ENCODE data around the gene GLG1.

GLG1 gene

GRCh38 chr16:74503412-74503811, 103.5 kb downstream of the GLG1 start:
- no peaks in the 10 kb centered on the region for H3K4me1 ChIP-seq (ENCODE audit: low read length)
- H3K4me3 ChIP-seq (ENCODE audit: low read length), result no peak overlapping the region
- no peaks in the 10 kb centered on the region for H3K27me3 ChIP-seq (replicated peaks; ENCODE audit: insufficient read depth, low read length)
- TF ChIP-seq CTCF (IDR thresholded peaks at IDR 0.05; ENCODE audit: low read length) (no peak), EZH2phosphoT487 (IDR thresholded peaks at IDR 0.05; ENCODE audit: low read length) (no peak), EZH2 (optimal IDR thresholded peaks at IDR 0.05; ENCODE audit: low read depth, low read length) (no peak)
- no peak overlapping the region for H3K9ac ChIP-seq (ENCODE audit: low read length)
- H3K27ac ChIP-seq (ENCODE audit: low read length), result no peak overlapping the region
- no peaks in the 10 kb centered on the region for H3K9me3 ChIP-seq (replicated peaks; ENCODE audit: insufficient read depth, low read length)
- H3K36me3 ChIP-seq (replicated peaks; ENCODE audit: insufficient read depth, low read length), result no peaks in the 10 kb centered on the region
- no peak overlapping the region for H2AFZ ChIP-seq (ENCODE audit: low read length)
- H3K4me2 ChIP-seq (ENCODE audit: low read depth, low read length), result no peak overlapping the region
- H3K9me2 ChIP-seq (replicated peaks; ENCODE audit: insufficient read depth, low read length), result no peaks in the 10 kb centered on the region
- no peaks in the 10 kb centered on the region for H3K79me2 ChIP-seq (ENCODE audit: low read length)
- DNase-seq, result no peak
- H3F3A ChIP-seq (ENCODE audit: insufficient read depth, low read length), result no peaks in the 10 kb centered on the region
- no peaks in the 10 kb centered on the region for H4K20me1 ChIP-seq (ENCODE audit: insufficient read depth, low read length)

GRCh38 chr16:74501484-74502478, 105.1 kb downstream of the GLG1 start:
- no peaks in the 10 kb centered on the region for H3K79me2 ChIP-seq (ENCODE audit: low read length)
- no peak overlapping the region for H3K4me2 ChIP-seq (ENCODE audit: low read depth, low read length)

GRCh38 chr16:74500907-74501306, 106.0 kb downstream of the GLG1 start:
- 0 out of 2 replicates have a peak, but pooled peaks cover 3% of the 10 kb centered on the region for H3K4me1 ChIP-seq (ENCODE audit: low read length)
- no peak overlapping the region for H3K9ac ChIP-seq (ENCODE audit: low read length)
- TF ChIP-seq EZH2 (optimal IDR thresholded peaks at IDR 0.05; ENCODE audit: low read depth, low read length) (no peak), CTCF (IDR thresholded peaks at IDR 0.05; ENCODE audit: low read length) (no peak), EZH2phosphoT487 (IDR thresholded peaks at IDR 0.05; ENCODE audit: low read length) (no peak)
- DNase-seq, result no peak
- H3K9me3 ChIP-seq (replicated peaks; ENCODE audit: insufficient read depth, low read length), result no peaks in the 10 kb centered on the region
- no peaks in the 10 kb centered on the region for H3K27me3 ChIP-seq (replicated peaks; ENCODE audit: insufficient read depth, low read length)
- H2AFZ ChIP-seq (ENCODE audit: low read length), result no peak overlapping the region
- no peaks in the 10 kb centered on the region for H3K79me2 ChIP-seq (ENCODE audit: low read length)
- H3K4me3 ChIP-seq (ENCODE audit: low read length), result no peak overlapping the region
- H3F3A ChIP-seq (ENCODE audit: insufficient read depth, low read length), result peaks cover 8% of the 10 kb centered on the region
- H3K4me2 ChIP-seq (ENCODE audit: low read depth, low read length), result no peak overlapping the region
- H3K36me3 ChIP-seq (replicated peaks; ENCODE audit: insufficient read depth, low read length), result no peaks in the 10 kb centered on the region
- no peaks in the 10 kb centered on the region for H3K9me2 ChIP-seq (replicated peaks; ENCODE audit: insufficient read depth, low read length)
- H3K27ac ChIP-seq (ENCODE audit: low read length), result no peak overlapping the region
- H4K20me1 ChIP-seq (ENCODE audit: insufficient read depth, low read length), result no peaks in the 10 kb centered on the region

More at GRCh38 chr16:74501484-74502478, 105.1 kb downstream of the GLG1 start:
- Histone ChIP-seq H3K9ac (ENCODE audit: low read length) (no peak overlapping the region), H3K27me3 (replicated peaks; ENCODE audit: insufficient read depth, low read length) (no peaks in the 10 kb centered on the region), H2AFZ (ENCODE audit: low read length) (no peak overlapping the region), H4K20me1 (ENCODE audit: insufficient read depth, low read length) (no peaks in the 10 kb centered on the region), H3K4me3 (ENCODE audit: low read length) (no peak overlapping the region), H3K36me3 (replicated peaks; ENCODE audit: insufficient read depth, low read length) (no peaks in the 10 kb centered on the region), H3K9me3 (replicated peaks; ENCODE audit: insufficient read depth, low read length) (no peaks in the 10 kb centered on the region), H3K9me2 (replicated peaks; ENCODE audit: insufficient read depth, low read length) (no peaks in the 10 kb centered on the region), H3K4me1 (ENCODE audit: low read length) (no peaks in the 10 kb centered on the region), H3K27ac (ENCODE audit: low read length) (no peak overlapping the region), H3F3A (ENCODE audit: insufficient read depth, low read length) (no peaks in the 10 kb centered on the region)
- TF ChIP-seq CTCF (IDR thresholded peaks at IDR 0.05; ENCODE audit: low read length) (no peak), EZH2phosphoT487 (IDR thresholded peaks at IDR 0.05; ENCODE audit: low read length) (no peak), EZH2 (optimal IDR thresholded peaks at IDR 0.05; ENCODE audit: low read depth, low read length) (no peak)
- no peak for DNase-seq
